HepG2 (cell line): ENCODE data around the gene MYH7B. TPM values are rescaled to one million over a fixed set of nuclear protein-coding genes. Genes with fewer than 3 reads are reported as not detected.

ENCODE experiments used
- DMAP1 ChIP-seq: IDR thresholded peaks from 2 replicates; pipeline ENCODE4 v1.6.1; 2016
- IKZF4 ChIP-seq: sonication (generic); formaldehyde crosslinking; IDR thresholded peaks from 2 replicates; pipeline ENCODE4 v1.5.1; 2020; ENCODE audit warnings: borderline replicate concordance, mild to moderate bottlenecking, low read depth, missing genetic modification reagents; ENCODE audit errors: not compliant biosample characterization
- KAT7 ChIP-seq: IDR thresholded peaks from 2 replicates; pipeline ENCODE4 v1.6.1; 2018; ENCODE audit warnings: borderline replicate concordance, missing compliant biosample characterization
- SIX1 ChIP-seq: sonication (generic); formaldehyde crosslinking; IDR thresholded peaks from 2 replicates; pipeline ENCODE4 v1.4.0; 2020; ENCODE audit warnings: missing genetic modification reagents, borderline replicate concordance
- SOX13 ChIP-seq, 3 experiments: fragments of 450-650 bp in 1 of 3; sonication (generic) in 1 of 3; formaldehyde crosslinking in 1 of 3; IDR thresholded peaks in 2 of 3; conservative IDR thresholded peaks in 1 of 3; 2 replicates each; pipeline versions ENCODE4 v1.5.0 to v1.6.1; 2016 to 2020; ENCODE audit warnings: antibody characterized with exemption in 1 of 3, mild to moderate bottlenecking in 1 of 3, missing compliant biosample characterization in 1 of 3, missing genetic modification reagents in 1 of 3, moderate library complexity in 1 of 3
- SOX5 ChIP-seq: IDR thresholded peaks from 2 replicates; pipeline ENCODE4 v1.6.1; 2016; ENCODE audit warnings: borderline replicate concordance
- ZEB1 ChIP-seq: IDR thresholded peaks from 2 replicates; pipeline ENCODE4 v1.6.1; 2012; ENCODE audit warnings: mild to moderate bottlenecking, low read depth, inconsistent platforms; ENCODE audit not compliant: insufficient replicate concordance
- ZFP36L2 ChIP-seq: sonication (generic); formaldehyde crosslinking; IDR thresholded peaks from 2 replicates; pipeline ENCODE4 v1.4.0; 2020; ENCODE audit warnings: missing genetic modification reagents
- ZNF275 ChIP-seq: sonication (generic); formaldehyde crosslinking; IDR thresholded peaks from 2 replicates; pipeline ENCODE4 v1.8.0; 2022; ENCODE audit warnings: missing genetic modification reagents, mild to moderate bottlenecking, inconsistent platforms, borderline replicate concordance
- ZNF335 ChIP-seq: sonication (generic); formaldehyde crosslinking; IDR thresholded peaks from 2 replicates; pipeline ENCODE4 v1.4.0; 2020; ENCODE audit warnings: missing genetic modification reagents
- ZNF343 ChIP-seq: sonication (generic); formaldehyde crosslinking; IDR thresholded peaks from 2 replicates; pipeline ENCODE4 v1.4.0; 2020; ENCODE audit warnings: mild to moderate bottlenecking, missing genetic modification reagents
- ZNF383 ChIP-seq: sonication (generic); formaldehyde crosslinking; IDR thresholded peaks from 2 replicates; pipeline ENCODE4 v1.4.0; 2020; ENCODE audit warnings: missing genetic modification reagents, mild to moderate bottlenecking, borderline replicate concordance
- ZNF562 ChIP-seq: sonication (generic); formaldehyde crosslinking; IDR thresholded peaks from 2 replicates; pipeline ENCODE4 v1.8.0; 2022; ENCODE audit warnings: missing genetic modification reagents, borderline replicate concordance
- polyA plus RNA-seq, 8 experiments: library from polyadenylated mRNA; depleted of rRNA in 3 of 8; stranded (reverse) in 7 of 8; unstranded in 1 of 8; fragments of >200 nt; fragmentation: Illumina TruSeq in 4 of 8; extraction: Trizol in 4 of 8; gene quantifications; 2 replicates each; pipeline versions ENCODE4 v1.2.1 to v1.2.3, GENCODE V29; 2011 to 2016; ENCODE audit warnings: low read depth in 4 of 8, missing spikeins in 1 of 8, mixed read lengths in 1 of 8; ENCODE audit not compliant: insufficient read depth in 1 of 8
- total RNA-seq, 5 experiments: library from RNA; depleted of rRNA; stranded (reverse); fragments of >200 nt; fragmentation: Illumina TruSeq; extraction: Trizol; gene quantifications; 2 replicates each; pipeline ENCODE4 v1.2.3, GENCODE V29; 2016; ENCODE audit warnings: low read depth in 1 of 5
- TF ChIP-seq, protein P1 (sequence below): sonication (generic); formaldehyde crosslinking; IDR thresholded peaks from 2 replicates; pipeline ENCODE4 v1.8.0; 2022; ENCODE audit warnings: mild to moderate bottlenecking, missing genetic modification reagents, moderate library complexity
- TF ChIP-seq, protein P2 (sequence below), 2 experiments: fragments of 450-650 bp in 1 of 2; sonication (generic) in 1 of 2; formaldehyde crosslinking; IDR thresholded peaks; 2 replicates each; pipeline versions ENCODE4 v1.5.0 to v1.8.0; 2020 to 2022; ENCODE audit warnings: mild to moderate bottlenecking in 1 of 2, missing genetic modification reagents in 1 of 2
- TF ChIP-seq, protein P3 (sequence below): IDR thresholded peaks from 2 replicates; pipeline ENCODE4 v1.6.1; 2016; ENCODE audit warnings: missing compliant biosample characterization, missing genetic modification reagents, borderline replicate concordance
- TF ChIP-seq, protein P4 (sequence below): IDR thresholded peaks from 2 replicates; pipeline ENCODE4 v1.4.0; 2020; ENCODE audit warnings: mild to moderate bottlenecking, missing genetic modification reagents

The MYH7B gene
- total and polyA plus RNA-seq, 2 of the 13 experiments (the other 11 are each of a cell fraction or from before 2014, with no cell fraction given): 0.05 to 0.20 TPM

GRCh38 chr20:34994509-34995131, 39.0 kb downstream of the MYH7B start (continued):
- TF ChIP-seq ZEB1 (peak; percentile 86), ZNF562 (no peak), SIX1 (CRISPR knock-in tag) (no peak), ZNF335 (CRISPR knock-in tag) (no peak), IKZF4 (CRISPR knock-in tag) (no peak), ZFP36L2 (CRISPR knock-in tag) (no peak), ZNF383 (CRISPR knock-in tag) (no peak), SOX13 (IDR thresholded peaks at IDR 0.05) (no peak), SOX13 (CRISPR knock-in tag; conservative IDR thresholded peaks at IDR 0.05 in 1 of 2, IDR thresholded peaks at IDR 0.05 in 1 of 2) (0 out of 4 replicates have a peak, but pooled peaks of 1 of the 2 experiments have one; percentile 5), ZNF275 (CRISPR knock-in tag) (no peak), SOX5 (peak; percentile 67), KAT7 (CRISPR knock-in tag) (no peak), DMAP1 (CRISPR knock-in tag) (peak; percentile 60; the same call in 1 of the 2 replicates), ZNF343 (CRISPR knock-in tag) (no peak)
- TF ChIP-seq, protein P1, sequence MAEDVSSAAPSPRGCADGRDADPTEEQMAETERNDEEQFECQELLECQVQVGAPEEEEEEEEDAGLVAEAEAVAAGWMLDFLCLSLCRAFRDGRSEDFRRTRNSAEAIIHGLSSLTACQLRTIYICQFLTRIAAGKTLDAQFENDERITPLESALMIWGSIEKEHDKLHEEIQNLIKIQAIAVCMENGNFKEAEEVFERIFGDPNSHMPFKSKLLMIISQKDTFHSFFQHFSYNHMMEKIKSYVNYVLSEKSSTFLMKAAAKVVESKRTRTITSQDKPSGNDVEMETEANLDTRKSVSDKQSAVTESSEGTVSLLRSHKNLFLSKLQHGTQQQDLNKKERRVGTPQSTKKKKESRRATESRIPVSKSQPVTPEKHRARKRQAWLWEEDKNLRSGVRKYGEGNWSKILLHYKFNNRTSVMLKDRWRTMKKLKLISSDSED (CRISPR knock-in tag): no peak
- TF ChIP-seq, protein P2, sequence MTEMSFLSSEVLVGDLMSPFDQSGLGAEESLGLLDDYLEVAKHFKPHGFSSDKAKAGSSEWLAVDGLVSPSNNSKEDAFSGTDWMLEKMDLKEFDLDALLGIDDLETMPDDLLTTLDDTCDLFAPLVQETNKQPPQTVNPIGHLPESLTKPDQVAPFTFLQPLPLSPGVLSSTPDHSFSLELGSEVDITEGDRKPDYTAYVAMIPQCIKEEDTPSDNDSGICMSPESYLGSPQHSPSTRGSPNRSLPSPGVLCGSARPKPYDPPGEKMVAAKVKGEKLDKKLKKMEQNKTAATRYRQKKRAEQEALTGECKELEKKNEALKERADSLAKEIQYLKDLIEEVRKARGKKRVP (CRISPR knock-in tag; IDR thresholded peaks at IDR 0.05): no peak
- TF ChIP-seq, protein P3, sequence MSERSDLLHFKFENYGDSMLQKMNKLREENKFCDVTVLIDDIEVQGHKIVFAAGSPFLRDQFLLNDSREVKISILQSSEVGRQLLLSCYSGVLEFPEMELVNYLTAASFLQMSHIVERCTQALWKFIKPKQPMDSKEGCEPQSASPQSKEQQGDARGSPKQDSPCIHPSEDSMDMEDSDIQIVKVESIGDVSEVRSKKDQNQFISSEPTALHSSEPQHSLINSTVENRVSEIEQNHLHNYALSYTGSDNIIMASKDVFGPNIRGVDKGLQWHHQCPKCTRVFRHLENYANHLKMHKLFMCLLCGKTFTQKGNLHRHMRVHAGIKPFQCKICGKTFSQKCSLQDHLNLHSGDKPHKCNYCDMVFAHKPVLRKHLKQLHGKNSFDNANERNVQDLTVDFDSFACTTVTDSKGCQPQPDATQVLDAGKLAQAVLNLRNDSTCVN (CRISPR knock-in tag): no peak
- TF ChIP-seq, protein P4, sequence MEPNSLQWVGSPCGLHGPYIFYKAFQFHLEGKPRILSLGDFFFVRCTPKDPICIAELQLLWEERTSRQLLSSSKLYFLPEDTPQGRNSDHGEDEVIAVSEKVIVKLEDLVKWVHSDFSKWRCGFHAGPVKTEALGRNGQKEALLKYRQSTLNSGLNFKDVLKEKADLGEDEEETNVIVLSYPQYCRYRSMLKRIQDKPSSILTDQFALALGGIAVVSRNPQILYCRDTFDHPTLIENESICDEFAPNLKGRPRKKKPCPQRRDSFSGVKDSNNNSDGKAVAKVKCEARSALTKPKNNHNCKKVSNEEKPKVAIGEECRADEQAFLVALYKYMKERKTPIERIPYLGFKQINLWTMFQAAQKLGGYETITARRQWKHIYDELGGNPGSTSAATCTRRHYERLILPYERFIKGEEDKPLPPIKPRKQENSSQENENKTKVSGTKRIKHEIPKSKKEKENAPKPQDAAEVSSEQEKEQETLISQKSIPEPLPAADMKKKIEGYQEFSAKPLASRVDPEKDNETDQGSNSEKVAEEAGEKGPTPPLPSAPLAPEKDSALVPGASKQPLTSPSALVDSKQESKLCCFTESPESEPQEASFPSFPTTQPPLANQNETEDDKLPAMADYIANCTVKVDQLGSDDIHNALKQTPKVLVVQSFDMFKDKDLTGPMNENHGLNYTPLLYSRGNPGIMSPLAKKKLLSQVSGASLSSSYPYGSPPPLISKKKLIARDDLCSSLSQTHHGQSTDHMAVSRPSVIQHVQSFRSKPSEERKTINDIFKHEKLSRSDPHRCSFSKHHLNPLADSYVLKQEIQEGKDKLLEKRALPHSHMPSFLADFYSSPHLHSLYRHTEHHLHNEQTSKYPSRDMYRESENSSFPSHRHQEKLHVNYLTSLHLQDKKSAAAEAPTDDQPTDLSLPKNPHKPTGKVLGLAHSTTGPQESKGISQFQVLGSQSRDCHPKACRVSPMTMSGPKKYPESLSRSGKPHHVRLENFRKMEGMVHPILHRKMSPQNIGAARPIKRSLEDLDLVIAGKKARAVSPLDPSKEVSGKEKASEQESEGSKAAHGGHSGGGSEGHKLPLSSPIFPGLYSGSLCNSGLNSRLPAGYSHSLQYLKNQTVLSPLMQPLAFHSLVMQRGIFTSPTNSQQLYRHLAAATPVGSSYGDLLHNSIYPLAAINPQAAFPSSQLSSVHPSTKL (CRISPR knock-in tag): peak; percentile 58
